ENCODE results near the gene ATP5MC2.

Gene ATP5MC2

DNA sequence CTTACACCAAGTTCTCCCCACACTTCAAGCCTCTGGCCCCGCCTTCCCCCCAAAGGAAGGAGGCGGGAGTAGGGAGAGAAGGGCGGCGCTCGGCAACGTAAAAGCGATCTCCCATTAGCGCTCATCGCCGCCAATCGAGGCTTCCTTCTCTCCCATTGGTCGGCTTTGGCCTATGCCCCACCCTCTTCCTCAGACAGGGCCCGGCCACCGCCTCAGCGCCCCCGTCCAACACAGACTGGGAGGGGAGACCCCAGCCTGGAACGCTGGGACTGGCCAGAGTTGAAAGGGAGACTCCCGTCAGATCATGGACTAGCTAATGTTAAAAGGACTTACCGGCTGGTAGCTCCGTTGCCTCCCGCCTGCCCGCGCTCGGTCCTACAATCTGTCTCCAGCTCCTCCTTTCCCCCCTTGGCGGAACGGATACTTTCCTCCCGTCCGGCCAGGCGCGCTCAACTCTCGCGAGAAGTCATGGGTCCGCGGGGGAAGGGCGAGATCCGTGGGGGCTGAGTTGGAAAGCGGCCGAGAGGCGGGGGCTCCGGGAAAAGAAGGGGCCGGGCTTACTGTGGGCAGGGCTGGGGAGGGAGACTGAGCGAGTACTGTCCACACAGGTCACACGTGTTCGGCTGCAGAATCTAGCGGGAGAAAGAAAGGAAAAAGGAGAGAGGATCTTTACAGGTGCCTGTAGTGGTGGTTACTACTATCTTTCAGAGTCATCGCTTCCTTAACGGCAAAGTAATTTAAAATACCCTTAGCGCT lies 49.8 kb downstream of the ATP5MC2 start, which contains the start of gene ATF7:
ATF7 (minus strand) TSS at position 437 of the 756 bp plus-strand sequence. CDS start 25,382 bp downstream, outside the sequence.
- Histone ChIP-seq H3K36me3 (ENCODE audit: control insufficient read depth, insufficient read depth, low read length) (no peaks in the 10 kb centered on the region), H3K4me3 (ENCODE audit: extremely low read depth, insufficient read depth, low read length, poor library complexity, severe bottlenecking) (peak within 1 kb of the TSS; percentile 66), H3K9me3 (ENCODE audit: control insufficient read depth, low read length) (no peaks in the 10 kb centered on the region), H3K4me1 (ENCODE audit: control insufficient read depth, insufficient read depth, low read length, poor library complexity, severe bottlenecking) (peaks cover 17% of the 10 kb centered on the region), H3K27ac (ENCODE audit: low read depth, low read length, severe bottlenecking) (peak within 1 kb of the TSS; percentile 98)
- 0 to 2% methylated on average over 18 to 19 of the region's 48 CpGs for WGBS, 2 experiments (ENCODE audit: insufficient coverage in 2 of 2)

- Histone ChIP-seq H3K27ac (ENCODE audit: low read depth, low read length, severe bottlenecking) (no peak overlapping the region), H3K4me3 (ENCODE audit: extremely low read depth, insufficient read depth, low read length, poor library complexity, severe bottlenecking) (peak overlapping the region; percentile 66), H3K36me3 (ENCODE audit: control insufficient read depth, insufficient read depth, low read length) (no peaks in the 10 kb centered on the region), H3K4me1 (ENCODE audit: control insufficient read depth, insufficient read depth, low read length, poor library complexity, severe bottlenecking) (peaks cover 17% of the 10 kb centered on the region), H3K9me3 (ENCODE audit: control insufficient read depth, low read length) (no peaks in the 10 kb centered on the region)
- 47 to 62% methylated on average over 3 of the region's 5 CpGs for WGBS, 2 experiments (ENCODE audit: insufficient coverage in 2 of 2)
Measured at GRCh38 chr12:53625373-53625945, 50.4 kb downstream of the ATP5MC2 start.

DNA sequence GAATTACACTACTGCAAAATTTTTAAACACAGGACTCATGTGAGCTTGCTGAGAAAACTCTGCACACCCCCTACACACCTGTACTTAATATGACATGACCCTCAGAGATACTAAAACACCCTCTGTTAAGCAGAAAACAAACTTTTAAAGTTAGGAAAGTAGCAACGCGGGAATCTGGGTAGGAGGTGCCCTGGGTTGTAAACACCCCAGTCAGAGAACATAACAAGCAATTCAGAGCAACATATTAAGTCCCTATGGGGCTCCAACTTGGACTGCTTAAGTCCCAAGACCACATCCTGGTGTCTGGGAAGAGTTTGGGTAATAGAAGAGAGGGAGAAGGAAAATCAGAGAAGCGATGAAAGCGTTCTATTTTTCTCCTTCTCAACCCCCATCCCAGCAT lies 50.9 kb downstream of the ATP5MC2 start:
- H3K27ac ChIP-seq (ENCODE audit: low read depth, low read length, severe bottlenecking) = no peak overlapping the region
- no CpG with 5 or more reads among the region's 4 CpGs for WGBS, 2 experiments (ENCODE audit: insufficient coverage in 2 of 2)

DNA sequence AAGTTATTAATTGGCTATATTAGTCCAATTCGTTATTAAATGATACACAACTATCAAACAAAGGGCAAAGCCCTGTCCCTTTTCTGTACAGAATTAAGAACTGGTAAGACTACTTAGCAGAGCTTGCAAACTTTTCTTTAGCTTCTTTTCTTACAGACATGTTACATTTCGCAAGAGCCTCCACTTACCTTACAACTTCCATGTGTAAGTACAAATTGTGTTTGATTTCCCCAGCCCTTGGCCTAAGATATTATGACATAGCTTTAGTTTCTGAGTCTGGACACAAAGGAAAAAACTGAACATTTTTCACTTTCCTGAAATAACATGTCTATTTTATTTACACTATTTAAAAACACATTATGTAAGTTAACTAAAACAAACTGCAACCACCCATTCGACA lies 51.4 kb downstream of the ATP5MC2 start:
- Histone ChIP-seq H3K36me3 (ENCODE audit: control insufficient read depth, insufficient read depth, low read length) (no peaks in the 10 kb centered on the region), H3K4me3 (ENCODE audit: extremely low read depth, insufficient read depth, low read length, poor library complexity, severe bottlenecking) (peak overlapping the region; percentile 66), H3K4me1 (ENCODE audit: control insufficient read depth, insufficient read depth, low read length, poor library complexity, severe bottlenecking) (peaks cover 17% of the 10 kb centered on the region), H3K9me3 (ENCODE audit: control insufficient read depth, low read length) (no peaks in the 10 kb centered on the region), H3K27ac (ENCODE audit: low read depth, low read length, severe bottlenecking) (no peak overlapping the region)
- no CpG with 5 or more reads among the region's 3 CpGs for WGBS, 2 experiments (ENCODE audit: insufficient coverage in 2 of 2)

More for the DNA sequence above, 50.9 kb downstream of the ATP5MC2 start:
- peaks cover 17% of the 10 kb centered on the region for H3K4me1 ChIP-seq (ENCODE audit: control insufficient read depth, insufficient read depth, low read length, poor library complexity, severe bottlenecking)
- H3K4me3 ChIP-seq (ENCODE audit: extremely low read depth, insufficient read depth, low read length, poor library complexity, severe bottlenecking) = peak overlapping the region; percentile 66
- H3K36me3 ChIP-seq (ENCODE audit: control insufficient read depth, insufficient read depth, low read length) = no peaks in the 10 kb centered on the region
- no peaks in the 10 kb centered on the region for H3K9me3 ChIP-seq (ENCODE audit: control insufficient read depth, low read length)

GRCh38 chr12:53623548-53624385 lies 52.1 kb downstream of the ATP5MC2 start:
- Histone ChIP-seq H3K36me3 (ENCODE audit: control insufficient read depth, insufficient read depth, low read length) (no peaks in the 10 kb centered on the region), H3K4me3 (ENCODE audit: extremely low read depth, insufficient read depth, low read length, poor library complexity, severe bottlenecking) (peak overlapping the region; percentile 66), H3K9me3 (ENCODE audit: control insufficient read depth, low read length) (no peaks in the 10 kb centered on the region), H3K27ac (ENCODE audit: low read depth, low read length, severe bottlenecking) (peak overlapping the region; percentile 6), H3K4me1 (ENCODE audit: control insufficient read depth, insufficient read depth, low read length, poor library complexity, severe bottlenecking) (peaks cover 17% of the 10 kb centered on the region)
- WGBS, 2 experiments (ENCODE audit: insufficient coverage in 2 of 2) = 76 to 80% methylated on average over 2 to 3 of the region's 7 CpGs

DNA sequence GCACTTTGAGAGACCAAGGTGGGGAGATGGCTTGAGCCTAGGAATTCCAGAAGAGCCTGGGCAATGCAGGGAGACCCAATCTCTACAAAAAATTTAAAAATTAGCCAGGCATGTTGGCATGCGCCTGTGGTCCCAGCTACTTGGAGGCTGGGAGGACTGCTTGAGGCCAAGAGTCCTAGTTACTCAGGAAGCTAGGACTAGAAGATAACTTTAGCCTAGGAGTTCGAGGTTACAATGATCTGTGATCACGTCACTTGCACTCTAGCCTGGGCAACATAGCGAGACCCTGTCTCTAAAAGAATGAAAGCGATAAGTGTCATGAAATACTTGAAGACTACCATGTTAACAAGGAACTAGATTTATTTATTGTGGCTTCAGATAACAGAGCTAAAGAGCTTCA lies 53.2 kb downstream of the ATP5MC2 start:
- WGBS, 2 experiments (ENCODE audit: insufficient coverage in 2 of 2) = 97 to 99% methylated on average over 5 of the region's 5 CpGs
- Histone ChIP-seq H3K4me1 (ENCODE audit: control insufficient read depth, insufficient read depth, low read length, poor library complexity, severe bottlenecking) (peaks cover 17% of the 10 kb centered on the region), H3K9me3 (ENCODE audit: control insufficient read depth, low read length) (no peaks in the 10 kb centered on the region), H3K4me3 (ENCODE audit: extremely low read depth, insufficient read depth, low read length, poor library complexity, severe bottlenecking) (no peak overlapping the region), H3K36me3 (ENCODE audit: control insufficient read depth, insufficient read depth, low read length) (no peaks in the 10 kb centered on the region), H3K27ac (ENCODE audit: low read depth, low read length, severe bottlenecking) (no peak overlapping the region)

GRCh38 chr12:53618275-53618674 lies 57.6 kb downstream of the ATP5MC2 start:
- H3K36me3 ChIP-seq (ENCODE audit: control insufficient read depth, insufficient read depth, low read length) = peaks cover 23% of the 10 kb centered on the region
- H3K27ac ChIP-seq (ENCODE audit: low read depth, low read length, severe bottlenecking) = no peak overlapping the region
- WGBS, 2 experiments (ENCODE audit: insufficient coverage in 2 of 2) = no CpG with 5 or more reads among the region's 3 CpGs
- no peak overlapping the region for H3K4me3 ChIP-seq (ENCODE audit: extremely low read depth, insufficient read depth, low read length, poor library complexity, severe bottlenecking)
- H3K4me1 ChIP-seq (ENCODE audit: control insufficient read depth, insufficient read depth, low read length, poor library complexity, severe bottlenecking) = peaks cover 2% of the 10 kb centered on the region
- H3K9me3 ChIP-seq (ENCODE audit: control insufficient read depth, low read length) = no peaks in the 10 kb centered on the region

GRCh38 chr12:53617700-53618099 lies 58.2 kb downstream of the ATP5MC2 start:
- H3K4me3 ChIP-seq (ENCODE audit: extremely low read depth, insufficient read depth, low read length, poor library complexity, severe bottlenecking) = no peak overlapping the region
- peaks cover 23% of the 10 kb centered on the region for H3K36me3 ChIP-seq (ENCODE audit: control insufficient read depth, insufficient read depth, low read length)
- no peaks in the 10 kb centered on the region for H3K9me3 ChIP-seq (ENCODE audit: control insufficient read depth, low read length)
- no CpG with 5 or more reads among the region's 3 CpGs for WGBS, 2 experiments (ENCODE audit: insufficient coverage in 2 of 2)
- H3K4me1 ChIP-seq (ENCODE audit: control insufficient read depth, insufficient read depth, low read length, poor library complexity, severe bottlenecking) = peaks cover 2% of the 10 kb centered on the region
- no peak overlapping the region for H3K27ac ChIP-seq (ENCODE audit: low read depth, low read length, severe bottlenecking)

DNA sequence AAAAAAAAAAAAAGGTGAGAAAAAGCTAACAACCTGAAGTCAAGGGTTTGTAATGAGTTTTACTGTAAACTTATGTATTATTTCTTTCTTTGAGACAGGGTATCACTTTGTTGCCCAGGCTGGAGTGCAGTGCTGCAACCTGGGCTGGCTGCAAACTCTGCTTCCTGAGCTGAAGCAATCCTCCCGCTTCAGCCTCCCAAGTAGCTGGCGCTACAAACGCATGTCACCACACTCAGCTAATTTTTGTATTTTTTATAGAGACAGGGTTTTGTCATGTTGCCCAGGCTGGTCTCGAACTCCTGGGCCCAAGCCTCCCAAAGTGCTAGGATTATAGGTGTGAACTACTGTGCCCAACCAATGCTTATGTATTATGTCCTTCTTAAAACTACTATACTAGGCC lies 58.9 kb downstream of the ATP5MC2 start:
- WGBS, 2 experiments (ENCODE audit: insufficient coverage in 2 of 2) = 100% methylated on average over 3 of the region's 4 CpGs; no CpG with 5 or more reads in 1 of the 2 experiments

More for the DNA sequence above, 58.9 kb downstream of the ATP5MC2 start:
- H3K4me1 ChIP-seq (ENCODE audit: control insufficient read depth, insufficient read depth, low read length, poor library complexity, severe bottlenecking) = peaks cover 2% of the 10 kb centered on the region
- H3K36me3 ChIP-seq (ENCODE audit: control insufficient read depth, insufficient read depth, low read length) = peaks cover 30% of the 10 kb centered on the region
- no peak overlapping the region for H3K27ac ChIP-seq (ENCODE audit: low read depth, low read length, severe bottlenecking)
- no peak overlapping the region for H3K4me3 ChIP-seq (ENCODE audit: extremely low read depth, insufficient read depth, low read length, poor library complexity, severe bottlenecking)
- no peaks in the 10 kb centered on the region for H3K9me3 ChIP-seq (ENCODE audit: control insufficient read depth, low read length)
